Measurements from ENCODE around the gene SAT1.

SAT1 gene

GRCh38 chrX:23821847-23822246, 38.9 kb downstream of the SAT1 start:
- Histone ChIP-seq H3K27me3 (replicated peaks; ENCODE audit: control insufficient read depth, insufficient read depth, low read length) (no peaks in the 10 kb centered on the region), H3K36me3 (ENCODE audit: control insufficient read depth, insufficient read depth, low read length) (no peaks in the 10 kb centered on the region), H3K4me3 (replicated peaks; ENCODE audit: low read depth, low read length) (no peak overlapping the region)
- TF ChIP-seq CTCF (IDR thresholded peaks at IDR 0.05; ENCODE audit: insufficient read depth, low read length, poor library complexity, severe bottlenecking), result no peak
- DNase-seq (ENCODE audit: extremely low read depth, insufficient read length), result no peak

- no peak overlapping the region for H3K4me3 ChIP-seq (replicated peaks; ENCODE audit: low read depth, low read length)
- H3K36me3 ChIP-seq (ENCODE audit: control insufficient read depth, insufficient read depth, low read length), result no peaks in the 10 kb centered on the region
- TF ChIP-seq CTCF (IDR thresholded peaks at IDR 0.05; ENCODE audit: insufficient read depth, low read length, poor library complexity, severe bottlenecking), result no peak
- no peak for DNase-seq (ENCODE audit: extremely low read depth, insufficient read length)
- H3K27me3 ChIP-seq (replicated peaks; ENCODE audit: control insufficient read depth, insufficient read depth, low read length), result no peaks in the 10 kb centered on the region
Measured at GRCh38 chrX:23822397-23822796, 39.4 kb downstream of the SAT1 start.

- TF ChIP-seq CTCF (IDR thresholded peaks at IDR 0.05; ENCODE audit: insufficient read depth, low read length, poor library complexity, severe bottlenecking), result no peak
- H3K4me3 ChIP-seq (replicated peaks; ENCODE audit: low read depth, low read length), result no peak overlapping the region
- no peaks in the 10 kb centered on the region for H3K27me3 ChIP-seq (replicated peaks; ENCODE audit: control insufficient read depth, insufficient read depth, low read length)
- H3K36me3 ChIP-seq (ENCODE audit: control insufficient read depth, insufficient read depth, low read length), result no peaks in the 10 kb centered on the region
- no peak for DNase-seq (ENCODE audit: extremely low read depth, insufficient read length)
Measured at GRCh38 chrX:23822841-23823240, 39.9 kb downstream of the SAT1 start.

- no peak for DNase-seq (ENCODE audit: extremely low read depth, insufficient read length)
- TF ChIP-seq CTCF (IDR thresholded peaks at IDR 0.05; ENCODE audit: insufficient read depth, low read length, poor library complexity, severe bottlenecking), result no peak
Measured at GRCh38 chrX:23825675-23826074, 42.7 kb downstream of the SAT1 start.

GRCh38 chrX:23826216-23826615, 43.2 kb downstream of the SAT1 start:
- no peak overlapping the region for H3K4me3 ChIP-seq (replicated peaks; ENCODE audit: low read depth, low read length)
- no peak for DNase-seq (ENCODE audit: extremely low read depth, insufficient read length)
- H3K36me3 ChIP-seq (ENCODE audit: control insufficient read depth, insufficient read depth, low read length), result no peaks in the 10 kb centered on the region
- no peak for TF ChIP-seq CTCF (IDR thresholded peaks at IDR 0.05; ENCODE audit: insufficient read depth, low read length, poor library complexity, severe bottlenecking)
- no peaks in the 10 kb centered on the region for H3K27me3 ChIP-seq (replicated peaks; ENCODE audit: control insufficient read depth, insufficient read depth, low read length)

More at GRCh38 chrX:23825675-23826074, 42.7 kb downstream of the SAT1 start:
- no peak overlapping the region for H3K4me3 ChIP-seq (replicated peaks; ENCODE audit: low read depth, low read length)
- no peaks in the 10 kb centered on the region for H3K36me3 ChIP-seq (ENCODE audit: control insufficient read depth, insufficient read depth, low read length)
- no peaks in the 10 kb centered on the region for H3K27me3 ChIP-seq (replicated peaks; ENCODE audit: control insufficient read depth, insufficient read depth, low read length)

- no peaks in the 10 kb centered on the region for H3K36me3 ChIP-seq (ENCODE audit: control insufficient read depth, insufficient read depth, low read length)
- H3K4me3 ChIP-seq (replicated peaks; ENCODE audit: low read depth, low read length), result no peak overlapping the region
- no peaks in the 10 kb centered on the region for H3K27me3 ChIP-seq (replicated peaks; ENCODE audit: control insufficient read depth, insufficient read depth, low read length)
- TF ChIP-seq CTCF (IDR thresholded peaks at IDR 0.05; ENCODE audit: insufficient read depth, low read length, poor library complexity, severe bottlenecking), result no peak
- no peak for DNase-seq (ENCODE audit: extremely low read depth, insufficient read length)
Measured at GRCh38 chrX:23826653-23827052, 43.7 kb downstream of the SAT1 start.

Measured in GM06990 (cell line).